Neural cell (in vitro differentiated cells): Measurements from ENCODE around the gene ETNK2.

ENCODE experiments used
- CTCF ChIP-seq: fragments of 450-650 bp; IDR thresholded peaks from 2 replicates; pipeline ENCODE4 v1.5.1; 2014; ENCODE audit warnings: antibody characterized with exemption, mild to moderate bottlenecking, moderate library complexity; ENCODE audit not compliant: poor library complexity, severe bottlenecking
- EP300 ChIP-seq: fragments of 450-650 bp; conservative IDR thresholded peaks from 2 replicates; pipeline ENCODE4 v1.6.1; 2014; ENCODE audit warnings: antibody characterized with exemption, mild to moderate bottlenecking, moderate library complexity; ENCODE audit not compliant: poor library complexity, severe bottlenecking
- EZH2 ChIP-seq: fragments of 200-600, 300-800 bp; shearing (Covaris generic), sonication (generic); IDR thresholded peaks from 2 replicates; pipeline ENCODE4 v1.6.1; 2014; ENCODE audit warnings: antibody characterized with exemption, low read length, borderline replicate concordance, mild to moderate bottlenecking; ENCODE audit not compliant: insufficient read depth, poor library complexity, severe bottlenecking
- MXI1 ChIP-seq: fragments of 450-650 bp; conservative IDR thresholded peaks from 2 replicates; pipeline ENCODE4 v1.6.1; 2014; ENCODE audit warnings: antibody characterized with exemption, mild to moderate bottlenecking; ENCODE audit not compliant: poor library complexity, severe bottlenecking
- POLR2AphosphoS5 ChIP-seq: IDR thresholded peaks from 2 replicates; pipeline ENCODE4 v1.6.1; 2012
- RAD21 ChIP-seq: fragments of 450-650 bp; conservative IDR thresholded peaks from 2 replicates; pipeline ENCODE4 v1.6.1; 2014; ENCODE audit warnings: antibody characterized with exemption, mild to moderate bottlenecking, moderate library complexity
- SMC3 ChIP-seq: fragments of 450-650 bp; conservative IDR thresholded peaks from 2 replicates; pipeline ENCODE4 v1.6.1; 2014; ENCODE audit warnings: antibody characterized with exemption, mild to moderate bottlenecking, moderate library complexity; ENCODE audit not compliant: poor library complexity
- TAF1 ChIP-seq: IDR thresholded peaks from 2 replicates; pipeline ENCODE4 v1.6.1; 2012; ENCODE audit warnings: low read depth

GRCh38 chr1:204181116-204181515 is 29.3 kb upstream of the ETNK2 start:
- no peak for TF ChIP-seq CTCF
- no peak for TF ChIP-seq EZH2
- no peak for TF ChIP-seq RAD21
- no peak for TF ChIP-seq POLR2AphosphoS5
- TF ChIP-seq EP300, result no peak
- TF ChIP-seq MXI1, result no peak
- TF ChIP-seq TAF1, result no peak
- no peak for TF ChIP-seq SMC3
